ENCODE measurements around the gene SLC8A3. TPM values are rescaled to one million over a fixed set of nuclear protein-coding genes. Genes with fewer than 3 reads are reported as not detected.

The SLC8A3 gene
- total RNA-seq, 1 experiment from 2014 or later: not detected

GRCh38 chr14:70077005-70077404, 111.7 kb downstream of the SLC8A3 start:
- Histone ChIP-seq H3K79me2 (ENCODE audit: insufficient read depth, low read length) (no peaks in the 10 kb centered on the region), H3K36me3 (ENCODE audit: control insufficient read depth in 1 of 2, insufficient read depth in 2 of 2, low read length in 2 of 2) (no peaks in the 10 kb centered on the region), H3K27ac (ENCODE audit: low read depth, low read length) (no peak overlapping the region), H4K20me1 (ENCODE audit: insufficient read depth) (no peaks in the 10 kb centered on the region), H3K4me3 (replicated peaks in 1 of 2; ENCODE audit: low read depth in 1 of 2, low read length in 2 of 2) (no peak overlapping the region), H3K9ac (ENCODE audit: low read length) (no peak overlapping the region), H3K4me2 (ENCODE audit: low read length) (no peak overlapping the region), H3K27me3 (ENCODE audit: insufficient read depth, low read length) (peaks cover 30% of the 10 kb centered on the region), H2AFZ (ENCODE audit: low read depth, low read length, poor library complexity, severe bottlenecking) (no peak overlapping the region), H3K9me2 (ENCODE audit: insufficient read depth) (no peaks in the 10 kb centered on the region), H3K9me3 (ENCODE audit: control insufficient read depth in 1 of 2, insufficient read depth in 1 of 2, low read depth in 1 of 2, low read length in 2 of 2) (no peaks in the 10 kb centered on the region), H3K4me1 (ENCODE audit: control insufficient read depth in 1 of 2, insufficient read depth in 2 of 2, low read length in 2 of 2) (no peaks in the 10 kb centered on the region)
- no peak for ATAC-seq
- TF ChIP-seq, protein P1, sequence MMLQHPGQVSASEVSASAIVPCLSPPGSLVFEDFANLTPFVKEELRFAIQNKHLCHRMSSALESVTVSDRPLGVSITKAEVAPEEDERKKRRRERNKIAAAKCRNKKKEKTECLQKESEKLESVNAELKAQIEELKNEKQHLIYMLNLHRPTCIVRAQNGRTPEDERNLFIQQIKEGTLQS (IDR thresholded peaks at IDR 0.05): no peak
- TF ChIP-seq JUND (IDR thresholded peaks at IDR 0.05) (no peak), FOSL1 (IDR thresholded peaks at IDR 0.05; ENCODE audit: low read depth) (no peak), ZBTB33 (IDR thresholded peaks at IDR 0.05; ENCODE audit: extremely low read depth, insufficient replicate concordance, low read length) (no peak)
- POLR2A ChIA-PET: no interaction called here
- intact Hi-C loops (cut with micrococcal nuclease): no loop called here
- no TSS peak for BruUV-seq (replicated peaks)
- no peak for DNase-seq (ENCODE audit: low read depth, low spot score)
- RAD21 ChIA-PET (ENCODE audit: low non-redundant PET in 1 of 2, low total read pairs in 2 of 2, uncharacterized antibody in 2 of 2, unreplicated experiment in 2 of 2): no interaction called here
- CTCF ChIA-PET: no interaction called here

DNA sequence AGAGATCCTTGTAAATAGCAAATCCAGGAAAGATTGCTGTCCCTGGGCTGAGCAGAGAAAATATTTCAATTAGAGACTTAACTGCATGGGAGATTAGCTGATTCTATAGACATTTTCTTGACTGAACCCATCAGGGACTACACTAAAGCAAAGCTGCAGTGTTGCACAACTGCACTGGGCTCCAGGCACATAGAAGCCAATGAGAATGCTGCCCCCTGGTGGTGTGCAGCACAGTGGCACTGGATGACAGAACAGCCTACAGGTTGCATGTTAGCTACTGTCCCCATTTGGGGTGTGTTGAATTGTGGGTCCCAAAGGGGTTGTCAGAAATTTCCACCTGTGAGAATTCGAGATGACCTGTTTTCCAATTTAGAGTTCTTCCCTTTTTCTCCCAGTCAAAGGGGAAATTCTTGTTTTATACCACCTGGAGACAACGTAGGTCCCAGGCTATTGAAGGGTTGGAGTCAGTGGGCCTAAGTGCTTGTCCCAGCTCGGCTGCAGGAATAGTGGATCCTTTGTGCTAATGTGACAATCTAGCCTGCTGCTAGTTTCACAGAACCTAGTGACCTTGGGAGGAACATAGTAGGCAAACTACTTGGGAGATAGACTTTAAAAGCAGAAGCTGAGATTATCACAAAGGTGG, 114.7 kb downstream of the SLC8A3 start:
- CTCF ChIA-PET: interaction anchor here (0.7 to 3.5 kb wide), 16 partner anchors 8 to 343 kb away, joined by 3 to 35 read pairs (median 6); no protein-coding TSS in a partner anchor
- no peaks in the 10 kb centered on the region for H3K36me3 ChIP-seq (ENCODE audit: control insufficient read depth in 1 of 2, insufficient read depth in 2 of 2, low read length in 2 of 2)
- BruUV-seq (replicated peaks): no TSS peak

More for the DNA sequence above, 114.7 kb downstream of the SLC8A3 start:
- ChIA-PET POLR2A (no interaction called here), RAD21 (ENCODE audit: low non-redundant PET in 1 of 2, low total read pairs in 2 of 2, uncharacterized antibody in 2 of 2, unreplicated experiment in 2 of 2) (interaction anchor here (0.8 to 1.3 kb wide), 3 partner anchors 28 to 255 kb away, joined by 3 read pairs; no protein-coding TSS in a partner anchor)
- H3K79me2 ChIP-seq (ENCODE audit: insufficient read depth, low read length): no peaks in the 10 kb centered on the region
- no peak overlapping the region for H2AFZ ChIP-seq (ENCODE audit: low read depth, low read length, poor library complexity, severe bottlenecking)
- no peaks in the 10 kb centered on the region for H3K9me3 ChIP-seq (ENCODE audit: control insufficient read depth in 1 of 2, insufficient read depth in 1 of 2, low read depth in 1 of 2, low read length in 2 of 2)
- H3K9me2 ChIP-seq (ENCODE audit: insufficient read depth): no peaks in the 10 kb centered on the region
- ATAC-seq (peak; percentile 99), DNase-seq (ENCODE audit: low read depth, low spot score) (peak; percentile 64)
- intact Hi-C loops (cut with micrococcal nuclease): loop anchor here (1.0 kb wide), 3 partner anchors 28 to 256 kb away; no protein-coding TSS in a partner anchor
- H4K20me1 ChIP-seq (ENCODE audit: insufficient read depth): no peaks in the 10 kb centered on the region
- no peak overlapping the region for H3K27ac ChIP-seq (ENCODE audit: low read depth, low read length)
- H3K9ac ChIP-seq (ENCODE audit: low read length): no peak overlapping the region
- peaks cover 35% of the 10 kb centered on the region for H3K27me3 ChIP-seq (ENCODE audit: insufficient read depth, low read length)
- H3K4me1 ChIP-seq (ENCODE audit: control insufficient read depth in 1 of 2, insufficient read depth in 2 of 2, low read length in 2 of 2): no peaks in the 10 kb centered on the region
- H3K4me3 ChIP-seq (replicated peaks in 1 of 2; ENCODE audit: low read depth in 1 of 2, low read length in 2 of 2): no peak overlapping the region
- no peak overlapping the region for H3K4me2 ChIP-seq (ENCODE audit: low read length)
- TF ChIP-seq RAD21 (IDR thresholded peaks at IDR 0.05; ENCODE audit: low read depth) (peak; percentile 76), CTCF (IDR thresholded peaks at IDR 0.05 in 2 of 3, conservative IDR thresholded peaks at IDR 0.05 in 1 of 3; ENCODE audit: borderline replicate concordance in 1 of 3, insufficient read depth in 1 of 3, low read depth in 2 of 3, low read length in 2 of 3) (peak; percentile 79 to 98 (median 96)), ELF1 (IDR thresholded peaks at IDR 0.05; ENCODE audit: borderline replicate concordance, low read depth) (no peak), EZH2 (IDR thresholded peaks at IDR 0.05) (no peak), CEBPB (IDR thresholded peaks at IDR 0.05; ENCODE audit: low read depth) (peak; percentile 95)
